Activated CD4-positive, alpha-beta T cell treated with anti-CD3 and anti-CD28 coated beads for 36 hours (primary cell): ENCODE results near the gene MATCAP1. TPM values are rescaled to one million over a fixed set of nuclear protein-coding genes. Genes with fewer than 3 reads are reported as not detected.
A peak's percentile ranks its signal among the peaks of the same experiment; 100 is the strongest.

ENCODE experiments used
- ATAC-seq: fragments of 200-7000 bp; cut with Tn5 transposase; one replicate; pipeline ENCODE4 v1.10.0; 2021; ENCODE audit warnings: mild to moderate bottlenecking, moderate library complexity
- CTCF ChIA-PET: fragments of 350-600 bp; sonication (Branson Sonifier 250); formaldehyde crosslinking; loops from one replicate; lab custom pipeline; 2021; ENCODE audit warnings: antibody characterized with exemption; lab: Charles Lee
- POLR2A ChIA-PET: fragments of 350-600 bp; sonication (Branson Sonifier 250); formaldehyde crosslinking; loops from one replicate; lab custom pipeline; 2021; ENCODE audit warnings: antibody characterized with exemption, inconsistent platforms; lab: Charles Lee
- DNase-seq: peaks from one replicate; pipeline ENCODE4 v3.0.0-alpha.2; 2020
- H3K27ac Mint-ChIP-seq: one replicate; pipeline ENCODE4 v1.8.0; 2021; ENCODE audit warnings: mixed read lengths
- H3K27me3 Mint-ChIP-seq: one replicate; pipeline ENCODE4 v1.8.0; 2021; ENCODE audit warnings: mixed read lengths
- H3K36me3 Mint-ChIP-seq: one replicate; pipeline ENCODE4 v1.8.0; 2021; ENCODE audit warnings: low read depth, mixed read lengths
- H3K4me1 Mint-ChIP-seq: one replicate; pipeline ENCODE4 v1.8.0; 2021; ENCODE audit warnings: mixed read lengths
- H3K4me3 Mint-ChIP-seq: one replicate; pipeline ENCODE4 v1.8.0; 2021; ENCODE audit warnings: mild to moderate bottlenecking, moderate library complexity, mixed read lengths
- H3K9me3 Mint-ChIP-seq: one replicate; pipeline ENCODE4 v1.8.0; 2021; ENCODE audit warnings: low read depth, mixed read lengths
- intact Hi-C, 2 experiments: fragments of 100-400 bp; cut with DNase I in 1 of 2; cut with micrococcal nuclease in 1 of 2; formaldehyde crosslinking; loops; one replicate each; pipeline versions ENCODE4 v1.14.2 to v1.15.1; 2022 to 2024; cut with DNase I, micrococcal nuclease
- total RNA-seq, 2 experiments: library from RNA; stranded (reverse); gene quantifications; one replicate each; pipeline ENCODE4 v1.2.3, GENCODE V29; 2021

Gene MATCAP1
- total RNA-seq, 2 experiments from 2014 or later = 28.8 to 30.4 TPM

DNA sequence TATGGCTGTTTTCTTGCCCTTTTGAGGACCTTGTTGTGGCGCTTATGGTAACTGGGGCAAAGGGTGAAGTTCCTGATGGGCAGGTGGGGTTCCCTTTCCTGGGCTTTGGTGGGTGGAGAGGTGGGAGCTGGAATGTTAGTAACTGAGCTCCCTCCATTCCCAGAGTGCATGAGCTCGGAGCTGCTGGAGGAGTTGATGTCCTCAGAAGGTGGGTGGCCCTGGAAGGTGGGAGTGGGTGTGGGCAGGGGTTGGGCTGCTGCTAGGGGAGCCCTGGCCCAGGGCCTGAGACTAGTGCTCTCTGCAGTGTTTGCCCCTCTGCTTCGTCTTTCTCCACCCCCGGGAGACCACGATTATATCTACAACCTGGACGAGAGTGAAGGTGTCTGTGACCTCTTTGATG lies 13.9 kb upstream of the MATCAP1 start:
- no peak for DNase-seq

GRCh38 chr16:67196881-67197280 lies 13.1 kb upstream of the MATCAP1 start:
- no peak for ATAC-seq
- no peaks in the 10 kb centered on the region for H3K27me3 Mint-ChIP-seq
- ChIA-PET POLR2A (no interaction called here), CTCF (interaction anchor here (0.5 to 2.0 kb wide), 3 partner anchors 10 to 60 kb away, joined by 3 to 7 read pairs (median 5); no protein-coding TSS in a partner anchor)
- H3K9me3 Mint-ChIP-seq = no peaks in the 10 kb centered on the region
- peaks cover 54% of the 10 kb centered on the region for H3K36me3 Mint-ChIP-seq
- H3K4me1 Mint-ChIP-seq = peaks cover 27% of the 10 kb centered on the region
- DNase-seq = no peak
- intact Hi-C loops = no loop called here
- no peak overlapping the region for H3K27ac Mint-ChIP-seq
- no peak overlapping the region for H3K4me3 Mint-ChIP-seq

More for the DNA sequence above, 13.9 kb upstream of the MATCAP1 start:
- H3K9me3 Mint-ChIP-seq = no peaks in the 10 kb centered on the region
- CTCF ChIA-PET = interaction anchor here (0.5 to 2.0 kb wide), 14 partner anchors 9 to 238 kb away, joined by 3 to 7 read pairs (median 4); partner anchors contain the start of genes SLC9A5 and TMEM208
- intact Hi-C loops = no loop called here
- H3K27me3 Mint-ChIP-seq = no peaks in the 10 kb centered on the region
- POLR2A ChIA-PET = no interaction called here
- H3K36me3 Mint-ChIP-seq = peaks cover 55% of the 10 kb centered on the region
- H3K4me1 Mint-ChIP-seq = peaks cover 25% of the 10 kb centered on the region
- H3K27ac Mint-ChIP-seq = no peak overlapping the region
- no peak for ATAC-seq
- no peak overlapping the region for H3K4me3 Mint-ChIP-seq

GRCh38 chr16:67195676-67196075 lies 11.9 kb upstream of the MATCAP1 start:
- H3K36me3 Mint-ChIP-seq = peaks cover 52% of the 10 kb centered on the region
- no peaks in the 10 kb centered on the region for H3K27me3 Mint-ChIP-seq
- no peaks in the 10 kb centered on the region for H3K9me3 Mint-ChIP-seq
- DNase-seq (no peak), ATAC-seq (no peak)
- peaks cover 32% of the 10 kb centered on the region for H3K4me1 Mint-ChIP-seq
- H3K4me3 Mint-ChIP-seq = no peak overlapping the region
- POLR2A ChIA-PET = interaction anchor here (0.7 kb wide), 1 partner anchor 367 kb away, joined by 3 read pairs; no protein-coding TSS in a partner anchor
- intact Hi-C loops = no loop called here
- no peak overlapping the region for H3K27ac Mint-ChIP-seq
- CTCF ChIA-PET = no interaction called here

- peak overlapping the region; percentile 93 for H3K4me3 Mint-ChIP-seq
- ChIA-PET CTCF (interaction anchor here (1.0 kb wide), 1 partner anchor 10 kb away, joined by 3 read pairs; no protein-coding TSS in a partner anchor), POLR2A (no interaction called here)
- peak overlapping the region; percentile 90 for H3K27ac Mint-ChIP-seq
- H3K9me3 Mint-ChIP-seq = no peaks in the 10 kb centered on the region
- H3K36me3 Mint-ChIP-seq = peaks cover 49% of the 10 kb centered on the region
- intact Hi-C loops = loop anchor here in 1 of 2 experiments (5.0 kb wide), 1 partner anchor 33 kb away; the partner anchor contains the start of gene TMEM208
- DNase-seq = no peak
- no peak for ATAC-seq
- H3K4me1 Mint-ChIP-seq = peaks cover 32% of the 10 kb centered on the region
- H3K27me3 Mint-ChIP-seq = no peaks in the 10 kb centered on the region
These were observed 10.5 kb upstream of the MATCAP1 start for GRCh38 chr16:67194260-67194659.

DNA sequence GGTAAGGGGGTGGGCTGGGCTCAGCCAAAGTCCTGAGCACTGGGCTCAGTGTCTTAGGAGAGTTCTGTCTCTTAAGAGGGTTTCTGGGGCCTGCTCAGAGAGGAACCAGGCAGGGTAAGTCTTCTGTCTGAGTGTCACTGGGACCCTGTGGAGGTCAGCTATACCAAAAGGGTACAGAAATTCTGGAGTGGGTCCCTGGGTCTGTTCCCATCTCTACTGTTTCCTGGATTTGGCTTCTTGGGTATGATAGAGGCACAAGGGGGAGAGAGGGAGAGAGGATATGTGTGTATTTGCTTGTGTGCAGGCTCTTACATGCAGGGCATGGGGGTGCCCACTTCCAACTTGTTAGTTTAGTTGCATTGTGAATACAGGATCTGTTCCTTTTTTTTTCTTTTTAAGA lies 9.8 kb upstream of the MATCAP1 start:
- POLR2A ChIA-PET = no interaction called here
- H3K9me3 Mint-ChIP-seq = no peaks in the 10 kb centered on the region
- H3K4me1 Mint-ChIP-seq = peaks cover 32% of the 10 kb centered on the region

GRCh38 chr16:67192781-67193361 lies 9.1 kb upstream of the MATCAP1 start:
- peak overlapping the region; percentile 90 for H3K27ac Mint-ChIP-seq

More for the DNA sequence above, 9.8 kb upstream of the MATCAP1 start:
- no peaks in the 10 kb centered on the region for H3K27me3 Mint-ChIP-seq
- DNase-seq = no peak
- CTCF ChIA-PET = interaction anchor here (0.6 to 0.9 kb wide), 4 partner anchors 33 to 464 kb away, joined by 3 read pairs; no protein-coding TSS in a partner anchor
- intact Hi-C loops = loop anchor here (2.0 to 5.0 kb wide), 2 partner anchors 34 to 369 kb away; partner anchors contain the start of genes CTCF (in 1 of the 2) and TMEM208 (in 1 of the 2)
- H3K27ac Mint-ChIP-seq = peak overlapping the region; percentile 90
- H3K4me3 Mint-ChIP-seq = peak overlapping the region; percentile 93
- H3K36me3 Mint-ChIP-seq = peaks cover 49% of the 10 kb centered on the region
- ATAC-seq = no peak

DNA sequence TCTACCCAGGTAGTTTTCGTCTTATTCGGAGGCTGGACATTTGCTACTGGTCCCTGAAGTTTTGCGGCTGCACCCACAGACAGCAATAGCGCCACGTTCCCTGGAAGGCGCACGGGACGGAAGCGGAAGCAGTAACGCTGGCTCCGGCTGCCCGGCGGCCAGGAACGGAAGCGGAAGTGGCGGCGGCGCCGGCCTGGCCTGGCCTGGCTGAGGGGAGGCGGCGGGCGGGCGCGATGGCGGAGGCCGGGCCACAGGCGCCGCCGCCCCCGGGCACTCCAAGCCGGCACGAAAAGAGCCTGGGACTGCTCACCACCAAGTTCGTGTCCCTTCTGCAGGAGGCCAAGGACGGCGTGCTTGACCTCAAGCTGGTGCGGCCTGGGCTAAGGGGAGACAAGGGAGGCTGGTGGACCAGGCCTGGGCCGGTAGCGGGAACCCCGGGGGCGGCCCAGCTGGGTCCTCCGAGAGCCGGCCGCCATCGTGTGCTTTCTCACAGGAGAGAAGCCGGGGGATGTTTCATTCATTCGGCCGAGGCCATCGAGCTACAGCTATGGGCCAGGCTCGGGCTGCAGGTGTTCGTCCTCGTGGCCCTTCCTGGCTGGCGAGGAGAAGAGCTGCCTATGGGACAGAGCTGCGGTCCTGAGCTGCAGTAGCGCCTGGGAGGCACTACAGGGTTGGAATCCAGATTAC lies 8.4 kb upstream of the MATCAP1 start, which contains the start of gene E2F4:
Gene E2F4, plus strand, starts transcription at position 161 of the 687 bp plus-strand sequence. Its CDS starts 73 bp downstream, at position 234.
- intact Hi-C loops = loop anchor here (1.0 to 5.0 kb wide), 8 partner anchors 9 to 468 kb away; partner anchors contain the start of genes MATCAP1 (in 2 of the 2), TMEM208 (in 2 of the 2), ACD (in 1 of the 2) and ATP6V0D1 (in 1 of the 2)
- H3K9me3 Mint-ChIP-seq = no peaks in the 10 kb centered on the region
- peak; percentile 92 for DNase-seq
- ChIA-PET POLR2A (no interaction called here), CTCF (interaction anchor here (0.8 to 1.3 kb wide), 2 partner anchors 33 to 37 kb away, joined by 3 to 5 read pairs; no protein-coding TSS in a partner anchor)
- peaks cover 39% of the 10 kb centered on the region for H3K36me3 Mint-ChIP-seq
- H3K27me3 Mint-ChIP-seq = no peaks in the 10 kb centered on the region
- peak within 1 kb of the TSS; percentile 93 for H3K27ac Mint-ChIP-seq
- ATAC-seq = peak; percentile 96
- H3K4me1 Mint-ChIP-seq = peaks cover 32% of the 10 kb centered on the region
- peak within 1 kb of the TSS; percentile 93 for H3K4me3 Mint-ChIP-seq

More at GRCh38 chr16:67192781-67193361, 9.1 kb upstream of the MATCAP1 start:
- H3K36me3 Mint-ChIP-seq = peaks cover 43% of the 10 kb centered on the region
- ChIA-PET POLR2A (no interaction called here), CTCF (interaction anchor here (0.6 to 1.3 kb wide), 5 partner anchors 33 to 465 kb away, joined by 3 to 5 read pairs (median 3); no protein-coding TSS in a partner anchor)
- intact Hi-C loops = loop anchor here (1.0 to 5.0 kb wide), 8 partner anchors 10 to 467 kb away; partner anchors contain the start of genes MATCAP1 (in 2 of the 2), TMEM208 (in 2 of the 2), ACD (in 1 of the 2) and ATP6V0D1 (in 1 of the 2)
- no peak for ATAC-seq
- no peaks in the 10 kb centered on the region for H3K27me3 Mint-ChIP-seq
- H3K4me1 Mint-ChIP-seq = peaks cover 32% of the 10 kb centered on the region
- no peaks in the 10 kb centered on the region for H3K9me3 Mint-ChIP-seq
- DNase-seq = no peak
- peak overlapping the region; percentile 93 for H3K4me3 Mint-ChIP-seq

DNA sequence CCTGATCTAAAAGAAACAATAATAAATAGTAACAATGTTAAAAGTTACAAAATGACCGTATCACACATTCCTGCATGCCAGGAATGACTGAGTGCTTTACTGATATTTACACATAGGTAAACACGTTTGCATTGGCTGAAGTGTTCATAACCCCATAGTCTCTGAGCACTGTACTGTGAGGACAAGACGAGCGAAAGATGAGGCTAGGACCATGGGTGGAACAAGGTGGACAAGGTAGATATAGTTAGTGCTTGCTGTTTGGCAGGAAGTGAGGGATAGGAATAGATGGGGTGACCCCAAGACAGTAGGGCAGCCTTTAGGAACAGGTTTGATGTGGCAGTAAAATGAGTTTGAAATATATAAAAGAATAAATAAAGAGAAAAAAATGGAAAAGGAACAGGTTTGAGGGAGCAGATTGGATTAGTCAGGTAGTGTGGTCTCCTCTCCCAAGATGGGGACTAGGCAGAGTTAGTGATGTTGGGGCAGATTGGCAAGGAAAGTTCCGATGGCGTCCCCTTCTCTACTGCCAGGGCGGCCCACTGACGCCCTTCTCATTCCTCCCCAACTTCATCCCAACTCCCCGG lies 7.7 kb upstream of the MATCAP1 start:
- intact Hi-C loops = loop anchor here in 1 of 2 experiments (5.0 kb wide), 1 partner anchor 36 kb away; the partner anchor contains the start of gene TMEM208
- peak overlapping the region; percentile 93 for H3K4me3 Mint-ChIP-seq
- ChIA-PET POLR2A (no interaction called here), CTCF (interaction anchor here (1.3 kb wide), 1 partner anchor 36 kb away, joined by 5 read pairs; no protein-coding TSS in a partner anchor)
- H3K4me1 Mint-ChIP-seq = peaks cover 28% of the 10 kb centered on the region
- no peaks in the 10 kb centered on the region for H3K27me3 Mint-ChIP-seq
- H3K36me3 Mint-ChIP-seq = peaks cover 33% of the 10 kb centered on the region
- H3K27ac Mint-ChIP-seq = peak overlapping the region; percentile 93
- no peaks in the 10 kb centered on the region for H3K9me3 Mint-ChIP-seq
- ATAC-seq = peak; percentile 47
- DNase-seq = no peak

- intact Hi-C loops = loop anchor here in 1 of 2 experiments (5.0 kb wide), 1 partner anchor 37 kb away; the partner anchor contains the start of gene TMEM208
- peak overlapping the region; percentile 93 for H3K27ac Mint-ChIP-seq
These were observed 7.0 kb upstream of the MATCAP1 start for GRCh38 chr16:67190448-67191399.

DNA sequence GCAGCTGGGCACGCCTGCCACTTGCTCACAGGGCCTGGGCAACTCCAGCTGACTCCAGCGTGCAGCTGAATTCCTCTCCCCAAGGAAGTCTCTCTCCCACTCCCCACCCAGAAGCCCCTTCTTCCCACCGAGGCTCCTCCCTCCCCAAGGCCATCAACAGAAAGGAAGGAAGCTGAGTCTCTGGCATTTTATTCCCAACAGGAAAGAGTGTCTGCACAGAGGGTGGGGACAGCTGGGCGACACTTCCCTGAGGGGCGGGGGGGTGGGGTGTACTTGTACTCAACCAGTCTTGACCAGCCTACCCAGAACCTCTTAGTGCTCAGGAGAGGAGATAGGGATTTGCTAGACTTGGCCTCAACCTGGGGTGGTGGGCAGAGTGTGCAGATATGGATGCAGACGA lies 6.3 kb upstream of the MATCAP1 start, which contains the start of gene EXOC3L1:
Gene EXOC3L1, minus strand, starts transcription at position 96 of the 400 bp plus-strand sequence. CDS start 460 bp downstream, outside the sequence.
- Mint-ChIP-seq H3K36me3 (peaks cover 19% of the 10 kb centered on the region), H3K4me1 (peaks cover 31% of the 10 kb centered on the region), H3K9me3 (no peaks in the 10 kb centered on the region), H3K27ac (no peak within 1 kb of the TSS), H3K27me3 (peaks cover 5% of the 10 kb centered on the region), H3K4me3 (peak within 1 kb of the TSS; percentile 93)
- POLR2A ChIA-PET = no interaction called here
- DNase-seq (no peak), ATAC-seq (no peak)
- intact Hi-C loops = loop anchor here in 1 of 2 experiments (5.0 kb wide), 1 partner anchor 37 kb away; the partner anchor contains the start of gene TMEM208
- CTCF ChIA-PET = interaction anchor here (0.7 to 1.6 kb wide), 4 partner anchors 9 to 173 kb away, joined by 3 to 6 read pairs (median 4); no protein-coding TSS in a partner anchor

More at GRCh38 chr16:67190448-67191399, 7.0 kb upstream of the MATCAP1 start:
- ATAC-seq (no peak), DNase-seq (no peak)
- Mint-ChIP-seq H3K4me3 (peak overlapping the region; percentile 93), H3K27me3 (no peaks in the 10 kb centered on the region), H3K4me1 (peaks cover 24% of the 10 kb centered on the region), H3K9me3 (no peaks in the 10 kb centered on the region), H3K36me3 (peaks cover 26% of the 10 kb centered on the region)
- POLR2A ChIA-PET = no interaction called here
- CTCF ChIA-PET = interaction anchor here (0.7 to 1.6 kb wide), 3 partner anchors 10 to 33 kb away, joined by 3 to 6 read pairs (median 4); no protein-coding TSS in a partner anchor
